GM19372 (cell line): ENCODE measurements around the gene RNF19B.

Experiments used
- ATAC-seq: cut with Tn5 transposase; IDR thresholded peaks from one replicate; pipeline ENCODE4 v1.9.1; 2021; ENCODE audit warnings: mild to moderate bottlenecking, low read depth, moderate library complexity; ENCODE audit not compliant: unreplicated experiment

RNF19B gene

GRCh38 chr1:32904797-32905196 is 59.8 kb downstream of the RNF19B start:
- no peak for ATAC-seq

- no peak for ATAC-seq
These were observed 60.4 kb downstream of the RNF19B start for GRCh38 chr1:32903991-32904785.

GRCh38 chr1:32902535-32902920 is 62.1 kb downstream of the RNF19B start:
- no peak for ATAC-seq

GRCh38 chr1:32901823-32902534 is 62.6 kb downstream of the RNF19B start:
- ATAC-seq, result no peak

GRCh38 chr1:32900956-32901822 is 63.4 kb downstream of the RNF19B start, which contains the start of gene TMEM54:
TSS of gene TMEM54 (minus strand) at chr1:32901389. CDS start at chr1:32901238, 151 bp downstream.
- ATAC-seq, result no peak

- no peak for ATAC-seq
These were observed 64.1 kb downstream of the RNF19B start for GRCh38 chr1:32900371-32900955.

- ATAC-seq, result no peak
These were observed 64.9 kb downstream of the RNF19B start for GRCh38 chr1:32899586-32900296.

GRCh38 chr1:32898958-32899357 is 65.7 kb downstream of the RNF19B start:
- no peak for ATAC-seq

- no peak for ATAC-seq
These were observed 66.6 kb downstream of the RNF19B start for GRCh38 chr1:32898056-32898455.

GRCh38 chr1:32897082-32898049 is 67.2 kb downstream of the RNF19B start:
- ATAC-seq, result no peak

- no peak for ATAC-seq
These were observed 68.2 kb downstream of the RNF19B start for GRCh38 chr1:32896451-32896850.

GRCh38 chr1:32895325-32896215 is 69.0 kb downstream of the RNF19B start:
- ATAC-seq, result no peak

- no peak for ATAC-seq
These were observed 69.9 kb downstream of the RNF19B start for GRCh38 chr1:32894681-32895080.

- ATAC-seq, result no peak
These were observed 70.5 kb downstream of the RNF19B start for GRCh38 chr1:32894019-32894600.

GRCh38 chr1:32893198-32894018 is 71.2 kb downstream of the RNF19B start:
- no peak for ATAC-seq

GRCh38 chr1:32892368-32893197 is 72.0 kb downstream of the RNF19B start:
- no peak for ATAC-seq
